Gastrocnemius medialis (tissue), 4 donors: ENCODE measurements around the gene THPO. TPM values are rescaled to one million over a fixed set of nuclear protein-coding genes. Genes with fewer than 3 reads are reported as not detected.

Source experiments
- ATAC-seq, 2 donors: fragments of 150-250 bp; one replicate each; pipeline ENCODE4 v1.9.1; 2016
- DNase-seq, 2 donors: peaks; one replicate each; pipeline ENCODE4 v3.0.0-alpha.2; 2019
- H3K27ac ChIP-seq, 4 donors: fragments of 200-600 bp; sonication (generic); 1 replicate in 1 of 4; 2 replicates in 3 of 4; pipeline ENCODE4 v1.5.1; 2016 to 2018; ENCODE audit warnings: mild to moderate bottlenecking in 2 of 4, moderate library complexity in 1 of 4
- H3K27me3 ChIP-seq, 3 donors: fragments of 200-600 bp; sonication (generic) in 2 of 3; 1 replicate in 1 of 3; 2 replicates in 2 of 3; pipeline versions ENCODE4 v1.5.1 to v1.6.0; 2016 to 2019; ENCODE audit warnings: mild to moderate bottlenecking in 1 of 3, moderate library complexity in 1 of 3
- H3K36me3 ChIP-seq, 2 donors: fragments of 200-600 bp; sonication (generic) in 1 of 2; one replicate each; pipeline ENCODE4 v1.5.1; 2017 to 2018
- H3K4me1 ChIP-seq, 2 donors: fragments of 200-600 bp; sonication (generic) in 1 of 2; one replicate each; pipeline ENCODE4 v1.5.1; 2016 to 2017; ENCODE audit warnings: mild to moderate bottlenecking in 2 of 2
- H3K4me3 ChIP-seq, 4 donors: fragments of 200-600 bp; sonication (generic) in 3 of 4; 1 replicate in 1 of 4; 2 replicates in 3 of 4; pipeline ENCODE4 v1.5.1; 2016 to 2019; ENCODE audit warnings: mild to moderate bottlenecking in 2 of 4
- H3K9me3 ChIP-seq, 3 donors: fragments of 200-600 bp; sonication (generic) in 2 of 3; 1 replicate in 1 of 3; 2 replicates in 2 of 3; pipeline ENCODE4 v1.5.1; 2016 to 2019
- CTCF ChIP-seq, 5 experiments: fragments of 450-650 bp in 3 of 5; fragments of 200-600 bp in 2 of 5; sonication (generic) in 2 of 5; IDR thresholded peaks in 4 of 5; conservative IDR thresholded peaks in 1 of 5; 1 replicate in 4 of 5; 2 replicates in 1 of 5; pipeline ENCODE4 v1.5.1; 2016 to 2019; ENCODE audit warnings: antibody characterized with exemption in 5 of 5, mild to moderate bottlenecking in 3 of 5, moderate library complexity in 3 of 5
- POLR2A ChIP-seq, 2 donors: fragments of 450-650 bp; IDR thresholded peaks; one replicate each; pipeline ENCODE4 v1.6.1; 2017; ENCODE audit warnings: antibody characterized with exemption in 2 of 2, mild to moderate bottlenecking in 2 of 2, moderate library complexity in 2 of 2
- in situ Hi-C, 4 donors: fragments of 200-750 bp; cut with MboI; loops; one replicate each; pipeline versions ENCODE4 v1.15.0 to v1.8.0; 2017; ENCODE audit warnings: low sequenced_read_pairs in 4 of 4
- intact Hi-C: fragments of 100-400 bp; cut with DNase I; formaldehyde crosslinking; loops from one replicate; pipeline ENCODE4 v1.15.1; 2023; ENCODE audit warnings: low total_unique reads
- total RNA-seq, 4 donors: library from RNA; depleted of rRNA; stranded (reverse); fragments of >200 nt; gene quantifications; one replicate each; pipeline versions ENCODE4 v1.1.0 to v1.2.3, GENCODE V29; 2016

The THPO gene
- total RNA-seq, 4 donors from 2014 or later, result 0.36 to 2.5 (median 0.69) TPM; not detected in 1

DNA sequence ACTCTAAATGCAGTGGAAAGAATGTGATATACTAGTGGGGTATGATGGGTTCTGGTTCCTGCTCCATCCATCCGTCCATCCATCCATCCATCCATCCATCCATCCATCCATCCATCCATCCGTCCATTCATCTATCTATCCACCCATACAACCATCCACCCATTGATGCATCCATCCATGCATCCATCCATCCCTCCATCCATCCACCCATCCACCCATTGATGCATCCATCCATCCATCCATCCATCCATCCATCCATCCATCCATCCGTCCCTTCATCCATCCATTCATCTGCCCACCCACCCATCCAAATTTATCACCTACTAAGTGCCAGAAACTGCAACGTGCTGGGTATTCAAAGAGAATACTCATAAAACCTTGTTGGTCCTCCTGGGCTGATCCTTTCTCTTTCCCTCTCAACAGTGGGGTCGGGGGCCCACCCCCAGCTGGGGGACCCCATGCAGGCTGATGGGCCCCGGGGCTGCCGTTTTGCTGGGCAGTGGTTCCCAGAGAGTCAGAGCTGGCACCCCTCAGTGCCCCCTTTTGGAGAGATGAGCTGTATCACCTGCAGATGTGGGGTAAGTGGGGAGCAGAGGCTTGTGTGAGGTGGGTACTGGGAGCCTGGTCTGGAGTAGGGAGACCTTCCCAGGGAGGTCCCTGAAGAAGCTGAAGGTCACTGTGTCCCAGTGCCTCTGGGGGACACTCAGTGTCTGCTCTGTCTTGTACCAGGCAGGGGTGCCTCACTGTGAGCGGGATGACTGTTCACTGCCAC, 10.3 kb upstream of the THPO start:
- no peak overlapping the region for H3K27ac ChIP-seq
- no peaks in the 10 kb centered on the region for H3K4me1 ChIP-seq
- DNase-seq, result no peak
- no peaks in the 10 kb centered on the region for H3K36me3 ChIP-seq
- intact Hi-C loops, result no loop called here
- H3K9me3 ChIP-seq, result no peaks in the 10 kb centered on the region
- H3K4me3 ChIP-seq, result no peak overlapping the region
- no peak for ATAC-seq
- no peaks in the 10 kb centered on the region for H3K27me3 ChIP-seq
- TF ChIP-seq CTCF (IDR thresholded peaks at IDR 0.05 in 4 of 5, conservative IDR thresholded peaks at IDR 0.05 in 1 of 5) (no peak), POLR2A (IDR thresholded peaks at IDR 0.05) (no peak)
- in situ Hi-C loops, result no loop called here

- in situ Hi-C loops, result no loop called here
- no peaks in the 10 kb centered on the region for H3K9me3 ChIP-seq
- TF ChIP-seq CTCF (IDR thresholded peaks at IDR 0.05 in 4 of 5, conservative IDR thresholded peaks at IDR 0.05 in 1 of 5) (no peak), POLR2A (IDR thresholded peaks at IDR 0.05) (no peak)
- ATAC-seq (no peak), DNase-seq (no peak)
- H3K4me3 ChIP-seq, result no peak overlapping the region
- H3K36me3 ChIP-seq, result no peaks in the 10 kb centered on the region
- intact Hi-C loops, result no loop called here
- no peaks in the 10 kb centered on the region for H3K27me3 ChIP-seq
- no peaks in the 10 kb centered on the region for H3K4me1 ChIP-seq
- no peak overlapping the region for H3K27ac ChIP-seq
Measured at GRCh38 chr3:184387174-184387714, 9.2 kb upstream of the THPO start.

GRCh38 chr3:184386047-184386806, 8.2 kb upstream of the THPO start:
- no peak overlapping the region for H3K27ac ChIP-seq
- H3K9me3 ChIP-seq, result no peaks in the 10 kb centered on the region
- no peak for TF ChIP-seq POLR2A (IDR thresholded peaks at IDR 0.05)
- TF ChIP-seq CTCF (IDR thresholded peaks at IDR 0.05 in 4 of 5, conservative IDR thresholded peaks at IDR 0.05 in 1 of 5), result no peak
- DNase-seq (no peak), ATAC-seq (no peak)
- peaks cover 0 to 5% of the 10 kb centered on the region in 2 donors for H3K4me1 ChIP-seq
- peaks cover 0 to 9% (median 4%) of the 10 kb centered on the region in 3 donors for H3K27me3 ChIP-seq
- in situ Hi-C loops (no loop called here), intact Hi-C loops (no loop called here)
- no peak overlapping the region for H3K4me3 ChIP-seq
- H3K36me3 ChIP-seq, result no peaks in the 10 kb centered on the region

DNA sequence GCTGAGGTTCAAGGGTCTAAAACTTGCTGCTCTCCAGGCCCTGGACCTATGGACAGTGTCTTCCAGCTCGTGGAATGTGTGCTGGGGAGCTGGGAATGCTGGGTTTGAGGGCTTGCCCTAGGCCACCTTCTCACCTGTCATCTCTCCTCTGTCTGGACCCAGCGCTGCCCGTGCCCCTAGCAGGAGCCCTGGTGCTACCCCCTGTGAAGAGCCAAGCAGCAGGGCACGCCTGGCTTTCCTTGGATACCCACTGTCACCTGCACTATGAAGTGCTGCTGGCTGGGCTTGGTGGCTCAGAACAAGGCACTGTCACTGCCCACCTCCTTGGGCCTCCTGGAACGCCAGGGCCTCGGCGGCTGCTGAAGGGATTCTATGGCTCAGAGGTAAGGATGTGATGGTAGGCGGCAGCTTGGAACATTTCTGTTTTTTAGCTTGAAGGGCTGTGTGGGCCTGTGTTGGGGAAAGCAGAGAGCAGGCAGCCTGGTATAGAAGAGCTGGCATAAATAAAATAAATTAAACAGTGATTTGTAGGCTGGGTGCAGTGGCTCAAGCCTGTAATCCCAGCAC, 6.9 kb upstream of the THPO start:
- Histone ChIP-seq H3K36me3 (no peaks in the 10 kb centered on the region), H3K27ac (no peak overlapping the region), H3K4me3 (no peak overlapping the region), H3K4me1 (peaks cover 6 to 12% of the 10 kb centered on the region in 2 donors), H3K9me3 (no peaks in the 10 kb centered on the region), H3K27me3 (peaks cover 4 to 15% (median 5%) of the 10 kb centered on the region in 3 donors)
- intact Hi-C loops, result no loop called here
- no peak for ATAC-seq
- no peak for DNase-seq
- in situ Hi-C loops, result no loop called here
- TF ChIP-seq CTCF (IDR thresholded peaks at IDR 0.05 in 4 of 5, conservative IDR thresholded peaks at IDR 0.05 in 1 of 5) (no peak), POLR2A (IDR thresholded peaks at IDR 0.05) (no peak)
